IPS DF 4.7 (cell line): ENCODE results near the gene CTSC.

Experiments
- DNase-seq: peaks from one replicate; pipeline ENCODE4 v3.0.0-alpha.2; 2013; ENCODE audit warnings: low spot score; ENCODE audit errors: extremely low read depth

CTSC gene

DNA sequence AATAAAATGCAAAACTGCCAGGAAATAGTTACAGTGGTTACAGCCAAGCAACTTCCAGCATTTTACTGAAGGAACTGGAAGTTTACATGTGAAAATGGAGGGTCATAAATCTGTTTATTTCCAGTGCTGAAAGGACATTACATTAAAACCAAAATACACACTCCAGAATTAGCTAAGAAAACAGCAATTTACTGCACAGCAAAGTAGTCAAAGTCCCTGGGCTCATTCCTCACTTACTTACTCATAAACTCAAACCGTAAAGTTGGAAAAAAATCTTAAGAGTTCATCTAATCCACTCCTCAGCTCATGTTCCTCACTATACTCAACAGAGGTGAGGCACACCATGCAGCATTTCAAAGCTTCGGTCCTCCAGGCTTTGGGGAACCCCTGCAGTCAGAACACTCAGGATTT, 17.4 kb downstream of the CTSC start:
- no peak for DNase-seq

DNA sequence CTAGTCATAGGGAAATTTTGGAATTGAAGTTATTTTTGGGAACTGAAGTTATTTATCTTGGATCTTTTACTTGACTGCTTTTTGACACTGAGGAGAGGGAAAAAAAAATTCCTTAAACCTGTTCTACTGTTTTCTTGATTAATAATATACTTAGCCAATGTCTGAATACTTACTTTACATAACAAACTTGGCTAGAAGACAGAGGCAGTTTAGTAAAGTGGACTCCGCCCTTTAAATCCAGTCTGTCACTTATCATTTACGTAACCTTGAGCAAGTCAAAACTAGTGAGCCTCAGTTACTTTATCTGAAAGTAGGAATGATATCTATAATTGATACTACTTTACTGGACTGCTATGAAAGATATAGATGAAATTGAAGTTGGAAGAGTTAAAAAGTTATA, 19.5 kb downstream of the CTSC start:
- DNase-seq = no peak

DNA sequence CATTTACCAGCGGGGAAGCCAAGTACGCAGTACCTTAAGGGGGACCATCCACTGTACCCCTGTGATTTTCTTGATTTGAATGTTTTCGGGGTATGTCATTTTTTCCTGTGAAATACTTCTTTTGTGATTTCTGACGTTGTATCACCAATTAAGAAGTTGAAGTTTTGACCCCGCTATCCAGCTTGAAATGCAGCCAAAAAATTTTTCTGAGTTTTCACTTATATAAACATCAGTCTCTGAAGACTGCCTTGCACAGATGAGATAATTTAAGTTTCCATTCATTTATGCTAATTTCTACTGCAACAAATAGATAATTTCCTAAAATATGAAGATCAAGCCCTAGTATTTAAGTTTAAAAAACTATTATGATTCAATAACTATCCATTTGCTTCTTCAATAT, 20.0 kb downstream of the CTSC start:
- DNase-seq = no peak

DNA sequence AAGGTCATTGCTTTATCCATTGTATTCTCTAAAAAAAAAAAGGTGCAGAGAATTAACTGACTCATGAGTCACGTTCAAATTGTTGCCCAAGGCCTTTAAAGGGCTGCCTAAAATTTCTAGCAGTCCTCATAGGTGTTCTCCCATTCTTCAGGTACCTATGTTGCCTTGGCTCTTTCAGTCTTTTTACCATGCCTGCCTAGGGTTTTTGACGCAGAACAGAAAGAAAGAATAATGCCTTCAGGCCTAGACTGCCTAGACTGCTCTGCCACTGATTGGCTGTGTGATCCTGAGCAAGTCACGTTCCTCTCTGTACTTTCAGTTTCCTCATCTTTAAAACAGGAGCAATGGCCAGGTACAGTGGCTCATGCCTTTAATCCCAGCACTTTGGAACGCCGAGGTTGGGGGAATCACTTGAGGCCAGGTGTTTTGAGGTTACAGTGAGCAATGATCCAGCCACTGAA, 21.5 kb downstream of the CTSC start:
- no peak for DNase-seq

DNA sequence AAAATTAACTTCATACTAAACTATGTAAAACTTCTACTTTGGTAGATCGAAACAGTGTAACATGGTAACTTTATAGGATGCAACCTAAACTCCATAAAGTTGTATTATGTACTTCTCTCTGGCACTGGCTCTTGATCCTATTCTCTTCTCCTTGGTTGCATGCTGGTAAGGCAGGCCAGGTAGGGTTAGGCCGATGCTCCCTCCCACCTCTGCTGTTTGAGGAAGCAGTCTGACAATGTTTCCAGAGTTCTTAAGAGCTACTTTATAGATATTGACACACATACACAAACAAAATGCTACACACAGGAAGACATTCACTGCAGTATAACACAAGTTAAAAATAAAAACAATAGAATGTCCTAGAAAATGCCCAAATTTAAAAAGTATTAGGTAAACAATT, 22.5 kb downstream of the CTSC start:
- DNase-seq = no peak

DNA sequence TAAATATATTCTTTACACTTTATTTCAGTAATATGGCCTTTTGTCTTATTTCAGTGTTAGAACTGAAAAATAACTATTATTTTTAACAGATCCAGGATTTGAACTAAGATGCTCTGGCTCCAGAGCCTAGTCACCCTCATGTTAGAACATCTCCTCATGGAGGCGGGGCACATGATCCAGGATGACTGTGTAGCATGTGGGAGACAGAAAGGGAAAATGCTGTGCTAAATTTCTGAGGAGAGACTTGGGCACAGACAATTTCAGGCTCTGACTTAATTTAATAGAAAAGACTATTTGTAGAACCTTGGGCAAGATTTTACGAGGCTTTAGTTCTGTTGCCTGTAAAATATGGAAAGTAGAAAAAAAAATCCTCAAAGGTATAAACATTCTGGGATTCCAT, 24.1 kb downstream of the CTSC start:
- no peak for DNase-seq

DNA sequence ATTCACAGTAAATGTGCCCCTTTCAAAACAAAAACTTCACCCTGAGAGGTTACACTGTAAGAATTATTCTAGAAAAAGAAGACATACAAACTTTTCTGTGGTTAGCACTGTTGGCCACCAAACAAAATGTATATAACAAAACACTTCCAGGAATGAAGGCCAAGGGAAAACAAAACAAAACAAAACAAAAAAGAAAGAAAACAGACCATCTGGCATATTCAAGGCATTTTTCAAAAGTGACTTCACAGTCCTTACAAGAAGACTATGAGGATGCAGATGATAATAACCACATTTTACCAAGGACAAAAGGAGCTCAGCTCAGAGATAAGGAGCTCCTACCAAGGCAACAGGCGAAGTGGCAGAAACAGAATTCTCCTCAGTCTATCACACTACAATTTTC, 24.9 kb downstream of the CTSC start:
- DNase-seq = no peak

DNA sequence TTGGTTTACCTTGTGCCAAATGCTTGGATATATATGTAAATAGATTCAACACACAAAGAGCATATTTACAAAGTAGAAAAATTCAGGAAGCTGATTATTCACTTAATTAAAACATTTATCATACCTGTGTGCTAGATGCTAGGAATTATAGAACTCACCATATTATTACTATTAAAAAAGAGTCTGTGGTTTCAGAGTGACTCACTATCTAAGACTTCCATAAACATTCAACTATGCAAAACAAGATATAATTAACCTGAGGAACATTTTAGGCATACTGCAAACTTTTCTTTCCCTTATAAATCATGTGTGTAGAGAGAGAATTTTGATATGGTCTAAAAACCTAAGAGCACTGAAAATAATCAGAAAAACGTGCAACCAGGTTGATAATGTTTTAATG, 27.3 kb downstream of the CTSC start:
- DNase-seq = no peak

DNA sequence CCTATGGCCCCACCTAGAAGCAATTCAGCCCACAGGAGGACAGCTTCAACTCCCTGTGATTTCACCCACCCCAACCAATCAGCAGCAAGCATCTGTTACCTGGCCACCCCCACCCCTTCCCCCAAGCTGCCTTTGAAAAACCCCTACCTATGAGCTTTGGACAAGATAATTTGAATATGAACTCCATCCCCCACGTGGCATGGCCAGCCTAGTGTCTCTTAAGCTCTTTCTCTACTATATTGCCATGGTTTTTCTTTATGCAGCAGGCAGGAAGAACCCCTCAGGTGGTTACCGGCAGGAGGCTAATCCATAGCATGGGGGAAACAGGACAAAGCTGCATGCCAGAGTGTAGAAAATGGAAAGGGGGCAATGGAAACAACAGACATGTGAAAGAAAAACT, 29.0 kb downstream of the CTSC start:
- DNase-seq = peak; percentile 87

DNA sequence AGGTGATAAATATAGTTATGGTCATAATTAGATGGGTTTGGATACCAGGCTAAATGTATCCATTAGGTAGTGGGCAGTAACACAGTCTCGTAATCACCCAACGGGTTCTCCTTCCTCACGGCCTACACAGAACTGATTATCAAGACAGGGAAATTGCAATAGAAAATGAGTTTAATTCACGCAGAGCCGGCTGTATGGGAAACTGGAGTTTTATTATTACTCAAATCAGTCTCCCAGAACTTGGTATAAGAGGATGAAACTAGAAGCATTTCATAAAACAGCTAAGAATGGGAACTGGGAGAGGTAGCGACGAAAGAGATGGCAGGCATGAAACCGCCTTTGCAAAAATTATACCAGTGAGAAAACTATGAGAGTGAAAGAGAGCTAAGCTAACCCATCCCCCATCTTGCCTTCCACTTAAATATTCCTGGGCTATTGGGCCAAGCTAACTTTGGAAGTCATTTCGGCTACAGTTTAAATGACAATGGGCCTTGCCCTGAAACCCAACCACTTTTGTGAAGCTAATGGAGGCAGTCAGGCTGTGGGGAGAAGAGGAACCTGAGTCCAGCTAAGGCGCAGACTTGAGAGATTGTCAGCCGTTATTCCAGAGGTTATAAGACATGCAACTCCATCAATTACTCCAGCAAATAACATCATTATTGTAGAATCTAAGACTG, 29.6 kb downstream of the CTSC start:
- DNase-seq = peak; percentile 80

DNA sequence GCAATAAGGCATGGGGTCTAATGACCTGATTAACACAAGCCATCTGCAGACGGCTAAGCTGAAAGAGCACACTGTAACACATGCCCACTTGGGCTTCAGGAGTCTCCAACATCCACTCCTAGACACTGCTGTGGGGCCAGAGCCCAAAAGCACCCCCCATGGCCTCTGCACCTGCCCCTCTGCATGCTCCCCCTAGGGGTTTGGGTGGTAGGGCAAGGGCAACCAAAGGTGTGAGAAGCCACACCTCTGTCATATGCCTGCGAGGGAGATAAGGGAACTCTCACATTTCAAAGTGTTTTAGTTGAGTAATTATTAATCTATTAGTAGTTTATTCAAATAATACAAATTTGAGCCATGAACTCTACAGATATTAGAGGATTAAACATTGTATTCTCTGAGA, 30.8 kb downstream of the CTSC start:
- DNase-seq = no peak

DNA sequence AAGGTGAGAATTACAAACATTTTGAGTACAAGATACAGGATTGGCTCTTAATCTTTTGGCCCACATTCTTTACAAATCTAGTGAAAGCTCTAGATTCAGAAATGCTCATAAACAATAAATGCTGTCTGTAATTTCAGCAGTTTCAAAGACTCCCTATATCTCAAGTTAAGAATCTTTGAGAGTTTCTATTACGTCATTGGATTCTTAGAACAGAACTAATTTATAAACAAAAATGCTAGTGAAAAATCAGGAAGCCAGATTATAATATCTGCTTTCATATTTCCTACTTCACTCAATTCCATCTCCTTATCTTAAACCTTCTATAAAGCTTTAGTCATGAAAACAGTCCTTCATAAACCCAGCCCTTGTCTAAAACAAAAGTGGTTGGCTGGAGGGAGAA, 32.1 kb downstream of the CTSC start:
- no peak for DNase-seq

DNA sequence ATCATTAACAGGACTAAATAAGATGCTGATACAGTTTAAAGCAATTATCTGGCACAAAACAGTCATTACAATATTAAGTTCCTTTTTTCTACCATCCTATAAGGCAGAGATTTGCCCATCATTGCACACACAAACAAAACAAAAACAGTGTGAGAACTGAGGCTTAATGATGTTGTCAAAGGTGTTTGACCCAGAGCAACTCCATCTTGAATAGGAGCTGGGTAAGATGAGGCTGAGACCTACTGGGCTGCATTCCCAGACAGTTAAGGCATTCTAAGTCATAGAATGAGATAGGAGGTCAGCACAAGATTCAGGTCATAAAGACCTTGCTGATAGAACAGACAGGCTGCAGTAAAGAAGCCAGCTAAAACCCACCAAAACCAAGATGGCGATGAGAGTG, 33.2 kb downstream of the CTSC start:
- DNase-seq = no peak

DNA sequence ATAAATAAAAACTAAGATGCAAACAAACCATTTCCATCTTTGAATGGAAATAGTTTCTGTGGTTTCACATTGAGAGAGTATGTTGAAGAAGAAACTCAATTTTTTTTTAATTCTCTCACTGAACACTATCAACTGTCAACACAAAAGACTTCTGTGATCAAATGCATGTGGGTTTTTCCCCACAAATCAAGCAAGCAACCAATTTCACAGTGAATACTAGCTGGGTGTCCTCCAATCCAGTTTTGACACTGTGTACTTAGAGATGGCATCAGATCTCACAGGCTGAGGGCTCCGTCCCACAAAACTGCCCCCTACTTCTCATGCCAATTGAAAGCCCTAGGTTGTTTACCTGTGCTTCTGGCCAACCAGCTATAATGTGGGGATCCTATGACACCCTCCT, 34.5 kb downstream of the CTSC start:
- no peak for DNase-seq

DNA sequence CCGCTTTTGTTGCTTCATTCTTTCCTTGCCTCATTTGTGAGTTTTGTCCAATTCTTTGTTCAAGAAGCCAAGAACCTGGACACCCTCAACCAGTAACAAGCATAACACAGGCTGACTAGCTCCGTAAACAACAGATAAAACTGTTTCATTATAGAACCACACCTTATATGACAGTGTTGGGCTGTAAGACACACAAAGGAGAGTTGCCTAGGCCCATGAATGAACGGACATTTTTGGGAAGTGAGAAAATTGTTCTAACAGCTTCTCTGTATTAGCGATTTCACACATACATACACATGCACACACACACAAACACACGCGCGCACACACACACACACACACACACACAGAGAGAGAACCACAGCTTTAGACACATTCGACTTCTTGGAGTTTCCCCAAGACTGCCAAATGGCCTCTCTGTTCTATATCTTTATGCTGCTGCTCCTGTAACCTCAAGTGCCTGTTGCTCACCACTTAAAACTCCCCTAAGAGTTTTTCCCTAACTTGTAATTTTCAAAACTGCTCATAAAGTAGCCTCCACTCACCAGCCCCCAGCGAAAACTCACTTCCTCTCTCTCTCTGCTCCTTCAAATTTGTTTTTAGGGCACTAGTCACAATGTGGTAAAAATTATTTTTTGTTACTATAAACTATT, 35.9 kb downstream of the CTSC start:
- DNase-seq = no peak

DNA sequence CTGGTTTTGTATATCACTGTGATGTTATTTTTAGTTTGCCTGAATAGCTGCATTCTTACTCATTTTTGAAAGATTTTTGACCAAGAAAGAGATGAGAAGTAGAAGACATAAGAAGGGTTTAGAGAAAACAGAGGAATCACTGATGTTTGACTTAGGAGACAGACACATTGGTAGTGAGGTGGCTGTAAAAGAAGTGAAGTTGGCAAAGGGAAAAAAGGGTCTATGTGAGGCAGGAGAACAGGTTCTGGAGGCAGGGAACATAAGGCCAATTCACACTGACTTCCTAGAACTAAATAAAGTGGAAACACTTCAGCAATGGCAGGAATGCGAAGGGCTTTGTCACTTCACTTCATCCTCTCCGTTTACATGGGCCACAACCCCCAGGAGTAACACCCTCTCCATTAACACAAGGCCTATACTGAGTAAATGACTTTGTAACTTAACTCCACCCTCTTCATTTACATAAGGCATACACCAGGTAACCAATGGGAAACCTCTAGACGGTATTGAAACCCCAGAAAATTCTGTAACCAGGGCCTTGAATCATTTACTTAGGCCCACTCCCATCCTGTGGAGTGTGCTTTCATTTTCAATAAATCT, 36.5 kb downstream of the CTSC start:
- DNase-seq = peak; percentile 83

DNA sequence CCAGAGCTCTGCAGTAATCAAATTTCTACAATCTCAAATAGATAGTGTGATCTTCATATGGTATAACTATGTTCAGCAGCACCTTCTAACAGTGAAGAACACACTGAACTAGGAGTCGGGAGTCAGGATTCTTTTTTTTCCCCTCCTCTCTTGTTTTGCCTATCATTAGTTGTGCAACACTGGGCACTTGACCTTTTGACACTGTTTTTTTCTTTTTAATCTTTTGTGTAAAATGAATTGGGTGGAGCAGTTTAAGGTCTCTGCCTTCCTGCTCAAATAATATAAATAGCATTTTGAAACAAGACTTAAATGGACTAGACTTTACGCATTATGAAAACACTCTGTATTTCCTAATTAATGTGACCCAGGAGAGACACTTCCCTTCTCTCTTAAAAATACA, 39.7 kb downstream of the CTSC start:
- no peak for DNase-seq

DNA sequence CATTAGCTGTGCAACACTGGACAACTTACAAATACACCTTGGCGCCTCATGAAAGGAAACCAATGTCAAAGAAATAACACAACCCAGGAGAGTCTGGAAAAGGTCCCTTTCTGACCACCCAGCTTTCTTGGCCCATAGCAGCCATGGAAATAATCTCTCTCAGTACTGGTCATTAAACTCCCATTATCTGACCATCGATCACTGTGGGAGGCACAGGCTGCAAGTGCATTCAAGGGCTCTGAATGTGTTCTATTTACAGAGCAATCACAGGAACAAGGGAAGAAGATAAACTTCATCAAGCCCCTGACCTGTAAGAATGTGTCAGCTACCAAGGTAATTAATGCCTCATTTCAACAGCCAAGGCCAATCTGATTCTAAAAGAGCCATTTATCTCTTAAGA, 40.1 kb downstream of the CTSC start:
- DNase-seq = no peak

DNA sequence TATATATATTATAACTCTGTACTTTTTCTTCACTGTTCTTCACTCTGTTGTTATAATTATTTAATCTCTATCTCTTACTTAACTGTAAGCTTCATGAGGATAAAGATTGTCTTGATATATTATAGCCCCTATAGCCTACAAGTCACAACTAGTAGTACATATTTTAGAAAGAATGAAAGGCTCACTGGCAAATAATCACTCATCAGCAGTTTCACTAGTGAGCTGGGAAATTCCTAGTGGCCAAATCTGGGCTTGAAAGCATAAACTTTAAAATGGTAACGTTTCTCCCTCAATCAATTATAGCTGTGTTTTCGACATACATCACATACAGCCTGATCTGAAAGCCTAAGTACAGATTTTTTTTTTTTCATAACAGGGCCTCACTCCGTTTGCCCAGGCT, 42.5 kb downstream of the CTSC start:
- DNase-seq = no peak

DNA sequence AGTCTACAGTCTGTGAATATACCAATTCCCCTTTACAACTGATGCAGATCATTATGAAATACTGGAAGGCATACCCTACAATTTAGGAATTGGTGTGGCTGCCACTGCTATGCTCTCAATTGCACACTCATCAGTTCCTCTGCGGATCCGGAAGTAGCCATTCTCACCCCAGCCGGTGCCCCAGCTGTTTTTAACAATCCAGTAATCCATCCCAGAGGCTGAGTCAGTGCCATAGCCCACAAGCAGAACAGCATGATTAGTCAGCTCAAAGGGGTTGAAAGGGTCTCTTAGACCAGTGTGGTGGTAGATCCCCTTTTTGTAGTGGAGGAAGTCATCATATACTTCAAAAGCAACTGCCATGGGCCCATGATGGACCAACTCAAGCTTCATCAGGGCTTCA, 43.6 kb downstream of the CTSC start:
- no peak for DNase-seq

DNA sequence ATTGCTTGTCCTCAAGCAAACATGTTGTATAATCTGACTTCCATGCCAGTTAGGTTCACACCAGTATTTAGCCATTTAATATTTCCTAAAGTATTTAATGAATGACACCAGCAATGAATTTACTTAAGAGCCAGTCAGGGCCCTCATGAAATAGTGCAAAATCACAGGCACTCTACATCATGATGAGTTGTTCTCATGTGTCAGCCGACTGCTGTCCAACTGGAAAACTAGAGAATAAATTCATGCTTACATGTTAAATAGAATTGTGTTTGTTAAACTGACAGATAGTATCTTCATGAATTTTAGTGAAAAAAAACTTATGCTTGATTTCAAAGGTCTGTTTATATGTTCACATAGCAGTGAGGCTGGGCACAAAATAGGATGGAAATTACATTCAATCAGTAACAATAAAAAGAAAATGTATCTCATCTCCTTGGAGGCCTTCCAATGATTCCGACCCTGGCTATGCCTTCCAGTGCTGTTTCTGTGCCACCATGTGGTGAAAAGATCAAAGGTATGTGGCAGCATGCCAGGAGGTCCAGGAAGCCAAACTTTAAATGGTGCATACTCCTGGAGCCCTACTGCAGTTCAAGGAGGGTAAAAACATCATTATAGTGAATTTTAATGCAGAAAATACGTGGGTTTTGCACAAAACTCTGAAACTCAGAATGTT, 45.2 kb downstream of the CTSC start:
- DNase-seq = no peak

DNA sequence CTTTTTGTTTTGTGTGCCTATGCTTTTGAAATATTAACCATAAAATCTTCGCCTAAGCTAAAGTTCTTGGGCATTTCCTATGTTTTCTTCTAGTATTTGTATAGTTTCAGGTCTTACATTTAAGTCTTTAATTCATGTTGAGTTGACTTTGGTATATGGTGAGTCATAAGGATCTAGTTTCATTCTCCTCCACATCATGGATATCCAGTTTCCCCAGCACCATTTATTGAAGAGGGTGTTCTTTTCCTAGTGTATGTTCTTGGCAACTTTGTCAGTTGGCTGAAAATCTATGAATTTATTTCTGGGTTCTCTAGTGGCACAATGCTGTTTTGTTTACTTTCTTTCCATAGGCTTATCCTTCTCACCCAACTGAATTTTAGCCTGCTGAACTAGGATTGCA, 49.0 kb downstream of the CTSC start:
- no peak for DNase-seq
